GM19351 (cell line): Measurements from ENCODE around the gene ERN2.

Experiments used
- ATAC-seq: cut with Tn5 transposase; IDR thresholded peaks from one replicate; pipeline ENCODE4 v1.9.1; 2021; ENCODE audit warnings: mild to moderate bottlenecking, moderate library complexity; ENCODE audit not compliant: unreplicated experiment

The ERN2 gene

DNA sequence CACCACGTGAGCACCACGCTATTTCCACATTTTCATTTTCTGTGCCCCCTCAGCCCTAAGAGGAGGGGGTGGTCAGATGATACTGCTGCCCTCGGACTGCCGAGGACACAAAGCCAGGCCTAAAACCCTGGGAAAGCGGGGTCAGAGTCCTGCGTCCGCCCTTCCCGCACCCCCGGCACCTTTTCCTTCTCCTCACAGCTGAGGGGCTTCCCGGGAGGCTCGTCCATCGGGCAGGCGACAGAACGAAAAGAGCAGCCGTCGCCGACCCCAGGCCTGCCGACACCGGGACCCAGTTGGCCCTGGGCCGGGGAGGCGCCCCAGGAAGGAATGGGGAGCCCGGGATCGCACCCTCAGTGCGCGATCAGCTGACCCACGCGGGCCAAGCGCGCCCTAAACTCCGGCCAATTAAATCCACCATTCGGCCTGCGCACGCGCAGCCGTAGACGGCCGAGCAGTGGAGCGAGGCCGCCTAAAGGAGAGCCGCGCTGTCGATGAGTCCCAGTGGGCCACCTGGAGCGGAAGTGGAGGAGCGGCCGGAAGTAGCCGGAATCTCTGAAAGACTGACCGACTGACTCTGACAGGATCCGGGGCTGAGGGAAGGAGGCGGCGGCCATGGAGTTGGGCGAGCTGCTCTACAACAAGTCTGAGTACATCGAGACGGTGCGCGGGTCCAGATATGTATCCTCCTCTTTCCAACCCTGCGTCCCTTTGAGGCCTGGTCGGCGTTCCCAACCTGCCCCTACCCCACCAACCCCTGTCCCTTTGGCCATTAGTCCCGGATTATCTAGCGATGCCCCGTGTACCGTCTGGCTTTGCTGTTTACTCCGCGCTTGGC, 71.9 kb downstream of the ERN2 start, which contains the start of the genes DCTN5 and PALB2:
TSS of gene DCTN5 (plus strand) at position 536 of the 835 bp plus-strand sequence. CDS start at position 613, 77 bp downstream.
TSS of gene PALB2 (minus strand) at position 380 of the 835 bp plus-strand sequence. CDS start at position 227, 153 bp downstream.
- ATAC-seq, result peak; percentile 94

DNA sequence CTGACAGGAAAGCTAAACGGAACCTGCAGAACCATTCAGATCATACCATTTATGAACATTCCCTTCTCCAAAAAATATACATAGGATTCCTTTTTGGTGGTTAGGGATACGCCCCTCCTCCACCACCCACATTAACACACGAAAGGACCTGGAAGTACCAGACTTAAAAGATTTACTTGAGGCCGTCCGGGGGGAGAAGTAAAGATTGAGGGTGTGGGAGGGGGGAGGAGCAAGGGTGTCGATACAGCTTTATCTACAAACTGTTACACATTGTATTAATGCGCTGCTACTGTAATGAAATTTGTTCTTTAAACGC, 72.4 kb downstream of the ERN2 start:
- ATAC-seq, result peak; percentile 9
